BLaER1 (cell line): ENCODE measurements around the gene DACT2.

ENCODE experiments used
- H3K27ac ChIP-seq: shearing (Covaris generic); formaldehyde crosslinking; 2 replicates; pipeline ENCODE4 v1.8.1; 2022
- H3K27me3 ChIP-seq: shearing (Covaris generic); formaldehyde crosslinking; 2 replicates; pipeline ENCODE4 v1.8.1; 2022
- H3K36me3 ChIP-seq: shearing (Covaris generic); formaldehyde crosslinking; 2 replicates; pipeline ENCODE4 v1.8.1; 2022
- H3K4me1 ChIP-seq: shearing (Covaris generic); formaldehyde crosslinking; 2 replicates; pipeline ENCODE4 v1.8.1; 2022
- H3K4me2 ChIP-seq: shearing (Covaris generic); formaldehyde crosslinking; 2 replicates; pipeline ENCODE4 v1.8.1; 2022
- H3K4me3 ChIP-seq: shearing (Covaris generic); formaldehyde crosslinking; 2 replicates; pipeline ENCODE4 v1.8.1; 2022
- H3K9ac ChIP-seq: shearing (Covaris generic); formaldehyde crosslinking; 2 replicates; pipeline ENCODE4 v1.8.1; 2022
- H3K9me3 ChIP-seq: shearing (Covaris generic); formaldehyde crosslinking; 2 replicates; pipeline ENCODE4 v1.8.1; 2022
- H4K20me1 ChIP-seq: shearing (Covaris generic); formaldehyde crosslinking; 2 replicates; pipeline ENCODE4 v1.8.1; 2022
- Cebpa-rat ChIP-seq: shearing (Covaris generic); IDR thresholded peaks from 2 replicates; pipeline ENCODE4 v1.8.1; 2022

The DACT2 gene

DNA sequence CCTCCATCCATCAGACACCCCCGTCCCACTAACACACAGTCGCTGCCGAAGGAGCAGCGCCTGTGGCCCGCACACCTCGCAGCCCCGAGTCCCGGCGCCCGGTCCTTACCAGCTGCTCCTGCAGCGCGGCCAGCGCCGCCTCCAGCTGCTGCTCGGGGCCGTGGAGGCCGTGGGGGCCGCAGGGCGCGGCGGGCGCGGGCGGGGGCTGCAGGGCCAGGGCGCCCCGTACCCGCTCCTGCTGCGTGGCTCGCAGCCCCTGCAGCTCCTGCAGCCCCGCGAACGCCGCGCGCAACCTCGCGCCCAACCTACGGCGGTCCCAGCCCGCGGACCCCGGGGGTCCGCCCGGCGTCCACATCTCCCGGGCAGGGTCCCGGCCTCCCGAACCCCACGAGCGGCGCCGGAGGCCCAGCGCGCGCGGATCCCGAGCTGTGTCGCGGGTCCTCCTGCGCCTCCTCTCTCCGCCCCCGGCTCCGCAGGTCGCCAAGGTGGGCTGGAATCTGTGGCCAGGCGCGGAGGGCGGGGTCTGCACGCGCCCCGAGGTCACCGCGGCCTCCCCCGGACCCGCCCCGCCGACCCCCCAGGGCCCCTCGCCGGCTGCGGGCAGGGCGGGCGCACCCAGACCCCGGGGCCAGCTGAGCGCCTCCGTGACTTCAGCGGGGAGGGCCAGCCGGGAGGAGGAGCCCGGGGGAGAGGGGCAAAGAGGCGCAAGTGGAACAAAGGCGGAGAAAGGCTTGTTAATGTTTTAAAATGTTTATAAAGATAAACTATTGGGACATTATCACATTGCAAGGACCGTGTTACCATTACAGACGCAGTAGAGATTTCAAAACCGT is at the start of gene DACT2:
Gene DACT2, minus strand, starts transcription at position 499 of the 833 bp plus-strand sequence. Its CDS starts 144 bp downstream, at position 355.
- Histone ChIP-seq H3K9ac (no peak within 1 kb of the TSS), H3K27ac (no peak within 1 kb of the TSS), H3K27me3 (no peaks in the 10 kb centered on the region), H4K20me1 (no peaks in the 10 kb centered on the region), H3K4me1 (no peaks in the 10 kb centered on the region), H3K4me3 (no peak within 1 kb of the TSS), H3K9me3 (peaks cover 25% of the 10 kb centered on the region), H3K4me2 (no peak within 1 kb of the TSS), H3K36me3 (no peaks in the 10 kb centered on the region)
- TF ChIP-seq Cebpa-rat, result no peak

- H3K4me3 ChIP-seq, result no peak overlapping the region
- no peak overlapping the region; the same call in 1 of the 2 replicates for H3K4me2 ChIP-seq
- no peaks in the 10 kb centered on the region for H3K36me3 ChIP-seq
- H3K4me1 ChIP-seq, result peaks cover 9% of the 10 kb centered on the region
- H3K27me3 ChIP-seq, result no peaks in the 10 kb centered on the region
- H3K9ac ChIP-seq, result no peak overlapping the region
- H4K20me1 ChIP-seq, result no peaks in the 10 kb centered on the region
- TF ChIP-seq Cebpa-rat, result no peak
- 0 out of 2 replicates have a peak, but pooled peaks cover 3% of the 10 kb centered on the region for H3K9me3 ChIP-seq
- H3K27ac ChIP-seq, result no peak overlapping the region
These were observed 49.4 kb upstream of the DACT2 start for GRCh38 chr6:168368936-168369335.

DNA sequence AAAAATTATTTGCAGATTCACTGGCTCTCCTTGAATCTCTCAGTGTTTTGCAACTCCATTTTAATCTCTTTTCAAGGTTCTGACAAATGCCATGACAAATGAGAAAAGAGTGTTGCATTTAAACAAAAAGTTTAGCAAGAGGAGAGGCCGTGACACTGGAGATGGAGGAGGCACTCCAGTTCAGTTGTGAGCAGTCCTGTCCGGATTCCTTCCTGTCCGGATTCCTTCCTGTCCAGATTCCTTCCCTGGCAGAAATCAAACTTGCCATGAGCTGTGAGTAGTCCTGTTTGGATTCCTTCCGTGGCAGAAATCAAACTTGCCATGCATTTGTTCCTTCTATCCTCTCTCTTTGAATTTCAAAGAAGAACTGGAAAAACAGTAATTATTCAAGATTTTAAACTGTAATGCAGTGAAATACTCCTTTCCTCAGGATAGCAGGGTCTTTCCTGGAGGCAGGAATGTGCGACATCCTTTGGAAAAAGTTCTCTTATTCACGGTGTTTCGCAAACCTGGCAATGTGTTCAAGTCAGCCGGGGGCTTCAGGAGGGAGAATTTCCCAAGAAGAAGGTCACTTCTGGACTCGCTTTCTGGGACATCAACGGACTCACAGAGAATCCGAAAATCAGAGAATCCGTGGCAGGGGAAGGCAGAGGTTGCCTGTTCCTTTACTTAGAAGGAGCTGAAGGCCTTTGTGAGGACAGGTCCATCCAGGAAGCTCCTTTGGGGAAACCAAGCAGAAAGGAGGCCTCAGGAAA is 48.7 kb upstream of the DACT2 start:
- Histone ChIP-seq H3K27me3 (no peaks in the 10 kb centered on the region), H3K4me3 (no peak overlapping the region), H3K9me3 (0 out of 2 replicates have a peak, but pooled peaks cover 3% of the 10 kb centered on the region), H3K4me2 (no peak overlapping the region; the same call in 1 of the 2 replicates), H4K20me1 (no peaks in the 10 kb centered on the region), H3K4me1 (peaks cover 9% of the 10 kb centered on the region), H3K9ac (no peak overlapping the region), H3K36me3 (no peaks in the 10 kb centered on the region), H3K27ac (no peak overlapping the region)
- TF ChIP-seq Cebpa-rat, result no peak

DNA sequence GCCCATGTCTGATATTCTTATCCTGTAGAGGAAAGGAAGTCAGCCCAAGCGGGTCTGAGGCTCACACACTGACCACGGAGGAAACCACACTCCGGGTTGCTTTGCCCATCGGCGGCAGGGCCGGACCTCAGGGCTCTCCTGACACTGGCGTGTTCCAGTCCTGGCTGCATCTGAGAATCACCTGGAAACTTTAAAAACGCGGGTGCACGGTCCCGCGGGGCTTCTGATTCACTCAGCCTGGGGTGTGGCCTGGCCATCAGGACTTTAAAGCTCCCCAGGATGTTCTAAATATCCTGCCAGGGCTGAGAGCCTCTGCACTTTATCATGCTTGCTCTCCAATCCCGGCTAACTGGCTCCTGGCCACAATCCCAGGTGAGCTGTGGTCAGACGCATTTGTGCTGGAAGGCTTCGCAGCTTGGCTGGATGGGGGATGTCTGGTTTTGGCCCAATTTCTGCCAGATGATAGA is 47.7 kb upstream of the DACT2 start:
- Histone ChIP-seq H3K4me2 (peak overlapping the region; percentile 51), H3K27me3 (no peaks in the 10 kb centered on the region), H4K20me1 (no peaks in the 10 kb centered on the region), H3K9ac (no peak overlapping the region), H3K36me3 (no peaks in the 10 kb centered on the region), H3K27ac (no peak overlapping the region), H3K9me3 (0 out of 2 replicates have a peak, but pooled peaks cover 3% of the 10 kb centered on the region), H3K4me3 (no peak overlapping the region), H3K4me1 (peaks cover 9% of the 10 kb centered on the region)
- no peak for TF ChIP-seq Cebpa-rat

DNA sequence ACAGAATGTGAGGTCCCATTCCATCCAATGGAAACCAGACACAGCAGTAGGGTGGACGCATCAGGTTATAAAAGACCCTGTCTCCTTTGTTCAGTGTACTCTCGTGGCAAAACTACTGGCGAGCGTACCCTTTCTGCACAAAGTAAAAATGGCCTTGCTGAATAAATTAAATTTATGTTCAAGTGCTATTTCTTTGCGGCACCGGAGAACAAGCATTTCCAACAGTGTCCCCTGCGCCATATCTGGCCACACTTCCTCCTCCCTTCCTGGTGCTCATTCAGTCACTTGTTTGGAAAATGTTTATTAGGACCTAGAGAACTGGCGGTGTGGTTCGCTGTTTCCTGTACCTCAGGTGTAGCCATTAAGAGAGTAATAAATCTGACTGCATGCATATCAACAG is 46.9 kb upstream of the DACT2 start:
- Histone ChIP-seq H3K9me3 (peaks cover 7% of the 10 kb centered on the region; the same call in 1 of the 2 replicates), H3K27me3 (no peaks in the 10 kb centered on the region), H3K4me1 (peaks cover 9% of the 10 kb centered on the region), H3K9ac (no peak overlapping the region), H4K20me1 (no peaks in the 10 kb centered on the region), H3K27ac (no peak overlapping the region), H3K36me3 (no peaks in the 10 kb centered on the region), H3K4me3 (no peak overlapping the region), H3K4me2 (no peak overlapping the region)
- no peak for TF ChIP-seq Cebpa-rat

DNA sequence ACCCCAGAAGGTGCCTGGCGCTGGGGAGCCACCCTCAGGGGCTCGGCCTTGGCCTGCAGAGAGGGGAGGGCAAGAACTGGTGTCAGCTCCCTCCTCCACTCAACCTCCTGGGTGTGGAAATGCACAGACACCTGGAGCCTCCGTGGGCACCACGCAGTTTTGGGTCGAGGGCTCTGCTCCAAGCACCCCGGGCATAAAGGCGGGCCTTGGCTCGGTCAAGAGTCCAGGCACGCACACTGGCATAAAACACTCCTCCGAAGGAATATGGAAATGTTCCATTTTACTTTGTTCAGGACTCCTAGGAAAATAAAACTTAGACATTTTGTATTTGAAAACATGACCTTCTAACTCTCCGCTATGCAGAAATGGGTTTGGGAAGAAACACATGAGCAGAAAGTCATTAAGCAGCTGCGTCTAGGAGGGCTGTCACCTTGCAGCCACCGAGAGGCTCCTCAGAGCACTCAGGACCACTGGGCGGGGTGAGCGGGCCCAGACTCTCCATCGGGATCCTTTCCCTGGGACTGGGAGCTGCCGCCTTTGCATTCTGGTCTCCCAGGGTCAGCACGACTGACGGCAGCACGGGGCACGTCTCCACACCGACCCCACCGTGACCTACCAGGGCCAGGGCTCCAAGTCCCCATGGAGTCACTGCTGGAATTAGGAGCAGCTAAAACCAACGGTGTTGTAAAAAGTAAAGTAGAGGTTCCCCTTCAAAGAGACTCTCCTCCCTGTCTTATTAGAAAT is 46.0 kb upstream of the DACT2 start:
- no peak overlapping the region for H3K4me2 ChIP-seq
- H3K27me3 ChIP-seq, result no peaks in the 10 kb centered on the region
- H3K27ac ChIP-seq, result no peak overlapping the region
- no peak overlapping the region for H3K4me3 ChIP-seq
- no peaks in the 10 kb centered on the region for H4K20me1 ChIP-seq
- H3K9ac ChIP-seq, result no peak overlapping the region
- H3K9me3 ChIP-seq, result peaks cover 11% of the 10 kb centered on the region; the same call in 1 of the 2 replicates
- no peaks in the 10 kb centered on the region for H3K36me3 ChIP-seq
- H3K4me1 ChIP-seq, result peaks cover 9% of the 10 kb centered on the region
- TF ChIP-seq Cebpa-rat, result no peak

DNA sequence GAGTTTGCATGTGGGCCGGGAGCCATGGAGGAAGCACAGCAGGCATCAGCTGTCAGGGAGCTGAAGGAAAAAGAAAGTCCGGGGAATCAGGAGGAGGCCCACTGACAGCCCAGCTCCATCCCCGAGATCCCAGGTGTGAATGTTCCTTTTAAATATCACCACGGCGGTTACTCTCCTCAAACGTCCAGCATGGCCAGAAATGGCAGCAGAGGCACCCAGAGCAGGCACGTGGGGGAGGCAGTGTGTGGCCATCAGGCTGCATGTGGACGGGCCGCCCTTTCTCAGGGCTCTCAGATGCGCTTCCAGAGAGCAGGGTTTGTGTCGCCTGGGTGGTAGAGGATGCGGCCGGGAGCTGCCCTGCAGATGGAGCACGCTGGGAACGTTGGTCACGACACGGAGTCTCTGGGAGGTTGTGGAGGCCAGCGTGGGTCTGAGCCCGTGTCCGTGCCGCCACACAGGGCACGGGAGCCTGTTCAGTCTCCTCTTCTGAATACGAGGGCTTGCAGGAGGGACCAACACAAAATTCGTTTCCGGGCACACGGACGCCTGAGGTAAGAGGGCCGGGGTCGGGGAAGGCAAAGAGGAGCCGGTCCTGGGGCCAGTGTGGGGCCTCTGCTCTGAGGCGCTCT is 45.3 kb upstream of the DACT2 start:
- H3K9ac ChIP-seq, result no peak overlapping the region
- no peaks in the 10 kb centered on the region for H3K27me3 ChIP-seq
- no peaks in the 10 kb centered on the region for H4K20me1 ChIP-seq
- no peak overlapping the region for H3K27ac ChIP-seq
- H3K36me3 ChIP-seq, result no peaks in the 10 kb centered on the region
- peaks cover 9% of the 10 kb centered on the region for H3K4me1 ChIP-seq
- H3K4me2 ChIP-seq, result no peak overlapping the region
- peaks cover 11% of the 10 kb centered on the region; the same call in 1 of the 2 replicates for H3K9me3 ChIP-seq
- no peak for TF ChIP-seq Cebpa-rat
- H3K4me3 ChIP-seq, result no peak overlapping the region

DNA sequence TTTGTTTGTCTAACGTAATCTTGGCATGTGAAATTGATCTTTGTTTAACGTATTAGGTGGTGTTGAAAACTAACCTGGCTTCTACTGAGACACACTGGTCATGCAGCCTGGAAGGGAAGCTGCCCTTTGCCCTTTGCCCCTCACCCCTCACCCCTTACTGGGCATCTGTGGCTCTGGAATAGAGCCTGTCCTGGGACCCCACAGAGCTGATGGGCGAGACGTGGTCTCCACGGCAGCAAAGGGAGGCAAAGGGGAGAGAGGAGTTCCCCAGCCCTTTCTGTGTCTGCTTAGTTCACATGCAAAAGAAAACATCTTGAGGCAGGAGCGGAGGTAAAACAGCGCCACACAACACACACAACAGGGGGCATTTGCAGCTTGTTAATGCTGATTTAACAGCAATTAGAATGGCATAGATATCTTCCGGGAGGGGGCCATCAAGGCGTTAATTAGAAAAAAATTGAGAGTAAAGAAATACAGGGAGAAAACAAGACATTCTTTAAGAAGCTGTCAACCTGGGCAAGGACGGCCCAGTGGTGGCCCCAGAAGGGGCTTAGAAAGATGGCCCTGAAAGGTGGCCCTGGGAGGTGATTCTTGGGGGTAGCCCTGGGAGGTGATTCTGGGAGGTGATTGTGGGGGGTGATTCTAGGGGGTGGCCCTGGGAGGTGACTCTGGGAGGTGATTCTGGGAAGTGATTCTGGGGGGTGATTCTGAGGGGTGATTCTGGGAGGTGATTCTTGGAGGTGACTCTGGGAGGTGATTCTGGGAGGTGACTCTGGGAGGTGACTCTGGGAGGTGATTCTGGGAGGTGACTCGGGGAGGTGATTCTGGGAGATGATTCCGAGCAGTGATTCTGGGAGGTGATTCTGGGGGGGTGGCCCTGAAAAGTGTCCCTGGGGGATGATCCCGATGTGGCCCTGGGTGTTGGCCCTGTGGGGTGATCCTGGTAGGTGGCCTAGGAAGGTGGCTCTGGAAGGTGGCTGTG is 44.5 kb upstream of the DACT2 start:
- Histone ChIP-seq H3K4me3 (no peak overlapping the region), H3K9me3 (peaks cover 11% of the 10 kb centered on the region; the same call in 1 of the 2 replicates), H3K4me2 (no peak overlapping the region), H3K36me3 (no peaks in the 10 kb centered on the region), H3K4me1 (peaks cover 9% of the 10 kb centered on the region), H3K27ac (no peak overlapping the region), H3K9ac (no peak overlapping the region), H3K27me3 (no peaks in the 10 kb centered on the region), H4K20me1 (no peaks in the 10 kb centered on the region)
- TF ChIP-seq Cebpa-rat, result no peak
